Measurements from ENCODE around the gene STAT3. TPM values are rescaled to one million over a fixed set of nuclear protein-coding genes. Genes with fewer than 3 reads are reported as not detected.

STAT3 gene
- total RNA-seq, 3 donors from 2014 or later (not counting 1 experiment from before 2014, with no cell fraction given) = 190 to 246 (median 206) TPM

DNA sequence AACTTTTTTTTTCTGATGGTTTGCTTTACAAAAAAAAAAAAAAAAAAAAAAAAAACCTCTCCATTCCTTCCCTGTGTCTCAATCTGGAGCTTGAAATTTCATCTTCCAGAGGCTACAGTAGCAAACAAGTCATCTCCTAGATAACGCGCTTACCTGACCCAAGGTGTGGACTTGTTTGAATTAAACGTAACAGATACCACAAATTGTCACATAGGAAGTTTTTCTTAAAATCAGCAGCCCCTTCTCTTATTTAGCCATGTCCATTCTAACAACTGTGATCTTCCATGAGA, 114.0 kb downstream of the STAT3 start:
- no peaks in the 10 kb centered on the region for H3K9me3 ChIP-seq (ENCODE audit: control insufficient read depth, insufficient read depth, low read length)
- DNase-seq (no peak), ATAC-seq (no peak)
- peak overlapping the region; percentile 88 to 92 for H3K27ac Mint-ChIP-seq
- H3K4me1 ChIP-seq (ENCODE audit: control insufficient read depth, insufficient read depth, low read length) = peaks cover 19% of the 10 kb centered on the region
- 72% methylated on average over 3 of the region's 3 CpGs for WGBS (ENCODE audit: insufficient coverage)
- H3K4me1 Mint-ChIP-seq = peaks cover 58 to 64% of the 10 kb centered on the region in 2 donors
- no peak overlapping the region for H3K27ac ChIP-seq (ENCODE audit: low read length)
- H3K4me3 Mint-ChIP-seq = peak overlapping the region; percentile 98
- no peaks in the 10 kb centered on the region for H3K36me3 Mint-ChIP-seq
- no peaks in the 10 kb centered on the region for H3K36me3 ChIP-seq (ENCODE audit: control insufficient read depth, insufficient read depth, low read length)
- intact Hi-C loops (cut with micrococcal nuclease) = loop anchor here (2.0 to 10.0 kb wide), 2 partner anchors 25 to 49 kb away; no protein-coding TSS in a partner anchor
- TF ChIP-seq, protein P1, sequence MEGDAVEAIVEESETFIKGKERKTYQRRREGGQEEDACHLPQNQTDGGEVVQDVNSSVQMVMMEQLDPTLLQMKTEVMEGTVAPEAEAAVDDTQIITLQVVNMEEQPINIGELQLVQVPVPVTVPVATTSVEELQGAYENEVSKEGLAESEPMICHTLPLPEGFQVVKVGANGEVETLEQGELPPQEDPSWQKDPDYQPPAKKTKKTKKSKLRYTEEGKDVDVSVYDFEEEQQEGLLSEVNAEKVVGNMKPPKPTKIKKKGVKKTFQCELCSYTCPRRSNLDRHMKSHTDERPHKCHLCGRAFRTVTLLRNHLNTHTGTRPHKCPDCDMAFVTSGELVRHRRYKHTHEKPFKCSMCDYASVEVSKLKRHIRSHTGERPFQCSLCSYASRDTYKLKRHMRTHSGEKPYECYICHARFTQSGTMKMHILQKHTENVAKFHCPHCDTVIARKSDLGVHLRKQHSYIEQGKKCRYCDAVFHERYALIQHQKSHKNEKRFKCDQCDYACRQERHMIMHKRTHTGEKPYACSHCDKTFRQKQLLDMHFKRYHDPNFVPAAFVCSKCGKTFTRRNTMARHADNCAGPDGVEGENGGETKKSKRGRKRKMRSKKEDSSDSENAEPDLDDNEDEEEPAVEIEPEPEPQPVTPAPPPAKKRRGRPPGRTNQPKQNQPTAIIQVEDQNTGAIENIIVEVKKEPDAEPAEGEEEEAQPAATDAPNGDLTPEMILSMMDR (IDR thresholded peaks at IDR 0.05) = no peak
- H3K27me3 ChIP-seq (ENCODE audit: control insufficient read depth, insufficient read depth, low read length) = no peaks in the 10 kb centered on the region
- H3K9me3 Mint-ChIP-seq = no peaks in the 10 kb centered on the region
- no peaks in the 10 kb centered on the region for H3K27me3 Mint-ChIP-seq (ENCODE audit: low read depth in 2 of 2)
- no peak overlapping the region for H3K4me3 ChIP-seq (ENCODE audit: low read length)

- DNase-seq (peak in 1 of 2 donors; percentile 49), ATAC-seq (no peak)
- Mint-ChIP-seq H3K27me3 (ENCODE audit: low read depth in 2 of 2) (no peaks in the 10 kb centered on the region), H3K27ac (peak overlapping the region; percentile 88 to 92), H3K4me1 (peaks cover 58 to 64% of the 10 kb centered on the region in 2 donors), H3K9me3 (no peaks in the 10 kb centered on the region), H3K36me3 (no peaks in the 10 kb centered on the region), H3K4me3 (peak overlapping the region; percentile 98)
- Histone ChIP-seq H3K27ac (ENCODE audit: low read length) (peak overlapping the region; percentile 39), H3K4me1 (ENCODE audit: control insufficient read depth, insufficient read depth, low read length) (peaks cover 19% of the 10 kb centered on the region), H3K27me3 (ENCODE audit: control insufficient read depth, insufficient read depth, low read length) (no peaks in the 10 kb centered on the region), H3K4me3 (ENCODE audit: low read length) (no peak overlapping the region), H3K9me3 (ENCODE audit: control insufficient read depth, insufficient read depth, low read length) (no peaks in the 10 kb centered on the region), H3K36me3 (ENCODE audit: control insufficient read depth, insufficient read depth, low read length) (no peaks in the 10 kb centered on the region)
- intact Hi-C loops (cut with micrococcal nuclease) = loop anchor here (2.0 to 10.0 kb wide), 3 partner anchors 13 to 49 kb away; no protein-coding TSS in a partner anchor
- TF ChIP-seq, protein P1 (IDR thresholded peaks at IDR 0.05) = no peak
- WGBS (ENCODE audit: insufficient coverage) = 61% methylated on average over 3 of the region's 7 CpGs
These were observed 114.6 kb downstream of the STAT3 start for GRCh38 chr17:42273474-42274252.

- peak overlapping the region; percentile 70 for H3K4me3 Mint-ChIP-seq
- Histone ChIP-seq H3K4me1 (ENCODE audit: control insufficient read depth, insufficient read depth, low read length) (peaks cover 17% of the 10 kb centered on the region), H3K9me3 (ENCODE audit: control insufficient read depth, insufficient read depth, low read length) (no peaks in the 10 kb centered on the region), H3K27me3 (ENCODE audit: control insufficient read depth, insufficient read depth, low read length) (no peaks in the 10 kb centered on the region), H3K27ac (ENCODE audit: low read length) (peak overlapping the region; percentile 69), H3K4me3 (ENCODE audit: low read length) (no peak overlapping the region), H3K36me3 (ENCODE audit: control insufficient read depth, insufficient read depth, low read length) (no peaks in the 10 kb centered on the region)
- DNase-seq (peak in 1 of 2 donors; percentile 61), ATAC-seq (no peak)
- WGBS (ENCODE audit: insufficient coverage) = 58% methylated on average over 7 of the region's 7 CpGs
- H3K36me3 Mint-ChIP-seq = no peaks in the 10 kb centered on the region
- TF ChIP-seq, protein P1 (IDR thresholded peaks at IDR 0.05) = no peak
- no peaks in the 10 kb centered on the region for H3K9me3 Mint-ChIP-seq
- peak overlapping the region; percentile 88 to 92 for H3K27ac Mint-ChIP-seq
- peaks cover 56 to 58% of the 10 kb centered on the region in 2 donors for H3K4me1 Mint-ChIP-seq
- intact Hi-C loops (cut with micrococcal nuclease) = loop anchor here (2.0 to 10.0 kb wide), 2 partner anchors 14 to 48 kb away; no protein-coding TSS in a partner anchor
- no peaks in the 10 kb centered on the region for H3K27me3 Mint-ChIP-seq (ENCODE audit: low read depth in 2 of 2)
These were observed 115.9 kb downstream of the STAT3 start for GRCh38 chr17:42272162-42272907.
